ENCODE results near the gene GSTK1.
A peak's percentile ranks its signal among the peaks of the same experiment; 100 is the strongest.
"Not testable (repeated sequence)": the region's sequence is repeated elsewhere in the genome, so short reads cannot be mapped to it uniquely, and the experiment has no call there.

GSTK1 gene
- 71.8 to 130 (median 98.1) reads per million in 17 experiments for total RNA-seq

- DNase-seq, result peak; percentile 81 to 92 (median 87)
Observed at GRCh38 chr7:143263266-143264195, at the start of gene GSTK1. Gene GSTK1 (plus strand): TSS chr7:143263441. CDS start chr7:143263514, 73 bp downstream.

GRCh38 chr7:143213478-143213877 is 49.8 kb upstream of the GSTK1 start:
- not testable (repeated sequence) for DNase-seq

- peak; percentile 84 to 96 (median 90) for DNase-seq
Observed at GRCh38 chr7:143214789-143215679, 48.2 kb upstream of the GSTK1 start.

GRCh38 chr7:143216151-143216550 is 47.1 kb upstream of the GSTK1 start:
- DNase-seq, result peak; percentile 18 to 57 (median 46)

- DNase-seq, result peak in 1 of 4 experiments; percentile 34
Observed at GRCh38 chr7:143216686-143217085, 46.6 kb upstream of the GSTK1 start.

GRCh38 chr7:143217806-143218205 is 45.4 kb upstream of the GSTK1 start:
- DNase-seq, result no peak

- DNase-seq, result no peak
Observed at GRCh38 chr7:143221286-143221685, 42.0 kb upstream of the GSTK1 start.

GRCh38 chr7:143221737-143222136 is 41.5 kb upstream of the GSTK1 start, which contains the start of gene TAS2R40:
Gene TAS2R40 (plus strand): TSS chr7:143222037. CDS start chr7:143222079, 42 bp downstream.
- DNase-seq, result no peak

GRCh38 chr7:143222782-143223181 is 40.5 kb upstream of the GSTK1 start:
- peak; percentile 81 to 90 (median 88) for DNase-seq

GRCh38 chr7:143223784-143224183 is 39.5 kb upstream of the GSTK1 start:
- DNase-seq, result no peak

GRCh38 chr7:143225047-143225446 is 38.2 kb upstream of the GSTK1 start:
- no peak for DNase-seq

GRCh38 chr7:143227806-143228205 is 35.4 kb upstream of the GSTK1 start:
- no peak for DNase-seq

GRCh38 chr7:143229054-143229790 is 34.0 kb upstream of the GSTK1 start:
- no peak for DNase-seq

- no peak for DNase-seq
Observed at GRCh38 chr7:143230602-143231457, 32.4 kb upstream of the GSTK1 start.

- peak; percentile 24 to 86 (median 64) for DNase-seq
Observed at GRCh38 chr7:143233816-143234532, 29.3 kb upstream of the GSTK1 start.

- no peak for DNase-seq
Observed at GRCh38 chr7:143234533-143234875, 28.7 kb upstream of the GSTK1 start.

GRCh38 chr7:143235561-143235960 is 27.7 kb upstream of the GSTK1 start:
- peak in 2 of 4 experiments; percentile 55 to 56 for DNase-seq

- no peak for DNase-seq
Observed at GRCh38 chr7:143236408-143236990, 26.7 kb upstream of the GSTK1 start.

GRCh38 chr7:143237366-143237765 is 25.9 kb upstream of the GSTK1 start:
- DNase-seq, result peak; percentile 57 to 83 (median 71)
